Fibroblast of lung (primary cell): Measurements from ENCODE around the gene ATP10A.

Experiments used
- EZH2 ChIP-seq: IDR thresholded peaks from 2 replicates; pipeline ENCODE4 v1.5.1; 2012; ENCODE audit warnings: low read length, control low read depth, mild to moderate bottlenecking; ENCODE audit errors: missing control alignments
- TF ChIP-seq, protein P1 (sequence below), 2 donors: IDR thresholded peaks in 1 of 2; conservative IDR thresholded peaks in 1 of 2; 1 replicate in 1 of 2; 2 replicates in 1 of 2; pipeline ENCODE4 v1.5.1; 2011 to 2012; ENCODE audit warnings: low read length in 2 of 2, control low read depth in 1 of 2, inconsistent platforms in 1 of 2, low read depth in 1 of 2, mild to moderate bottlenecking in 1 of 2

DNA sequence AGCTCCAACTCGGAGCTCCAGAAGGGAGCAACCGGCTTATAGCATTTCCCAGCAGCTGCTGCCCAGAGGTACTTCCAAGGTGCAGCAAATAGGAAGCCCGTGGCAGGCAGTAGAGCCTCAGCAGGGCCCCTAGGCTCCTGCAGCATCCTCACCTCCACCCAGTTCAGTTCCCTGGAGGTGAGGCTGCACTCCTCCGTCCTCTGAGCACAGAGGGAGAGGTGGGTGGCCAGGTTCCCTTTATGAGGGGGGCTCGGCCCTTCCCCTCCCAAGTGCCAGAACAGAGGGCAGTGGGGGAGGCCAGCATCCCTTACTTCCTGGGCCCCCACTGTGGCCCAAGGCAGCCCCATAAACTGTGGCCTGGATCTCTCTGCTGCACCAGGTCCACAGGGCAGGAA lies 150.2 kb downstream of the ATP10A start:
- TF ChIP-seq, protein P1, sequence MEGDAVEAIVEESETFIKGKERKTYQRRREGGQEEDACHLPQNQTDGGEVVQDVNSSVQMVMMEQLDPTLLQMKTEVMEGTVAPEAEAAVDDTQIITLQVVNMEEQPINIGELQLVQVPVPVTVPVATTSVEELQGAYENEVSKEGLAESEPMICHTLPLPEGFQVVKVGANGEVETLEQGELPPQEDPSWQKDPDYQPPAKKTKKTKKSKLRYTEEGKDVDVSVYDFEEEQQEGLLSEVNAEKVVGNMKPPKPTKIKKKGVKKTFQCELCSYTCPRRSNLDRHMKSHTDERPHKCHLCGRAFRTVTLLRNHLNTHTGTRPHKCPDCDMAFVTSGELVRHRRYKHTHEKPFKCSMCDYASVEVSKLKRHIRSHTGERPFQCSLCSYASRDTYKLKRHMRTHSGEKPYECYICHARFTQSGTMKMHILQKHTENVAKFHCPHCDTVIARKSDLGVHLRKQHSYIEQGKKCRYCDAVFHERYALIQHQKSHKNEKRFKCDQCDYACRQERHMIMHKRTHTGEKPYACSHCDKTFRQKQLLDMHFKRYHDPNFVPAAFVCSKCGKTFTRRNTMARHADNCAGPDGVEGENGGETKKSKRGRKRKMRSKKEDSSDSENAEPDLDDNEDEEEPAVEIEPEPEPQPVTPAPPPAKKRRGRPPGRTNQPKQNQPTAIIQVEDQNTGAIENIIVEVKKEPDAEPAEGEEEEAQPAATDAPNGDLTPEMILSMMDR (conservative IDR thresholded peaks at IDR 0.05 in 1 of 2, IDR thresholded peaks at IDR 0.05 in 1 of 2; ENCODE audit: low read depth in 1 of 2, low read length in 2 of 2) = no peak
- no peak for TF ChIP-seq EZH2
